NB4 (cell line): ENCODE results near the gene SLC9C2.

Experiments used
- CTCF ChIP-seq: IDR thresholded peaks from one replicate; pipeline ENCODE4 v1.5.1; 2012; ENCODE audit warnings: low read depth, low read length
- MAX ChIP-seq: IDR thresholded peaks from 2 replicates; pipeline ENCODE4 v1.6.1; 2011; ENCODE audit warnings: low read depth, low read length
- MYC ChIP-seq: IDR thresholded peaks from 2 replicates; pipeline ENCODE4 v1.6.1; 2011; ENCODE audit warnings: low read depth, low read length
- POLR2A ChIP-seq: IDR thresholded peaks from 2 replicates; pipeline ENCODE4 v1.6.1; 2011; ENCODE audit warnings: mild to moderate bottlenecking; ENCODE audit not compliant: insufficient read length; ENCODE audit errors: extremely low read depth

- TF ChIP-seq CTCF = no peak
- no peak for TF ChIP-seq POLR2A
- no peak for TF ChIP-seq MAX
- TF ChIP-seq MYC = no peak
Observed at GRCh38 chr1:173601588-173601987, 1.3 kb downstream of the SLC9C2 start.
